ENCODE measurements around the gene ACER1. TPM values are rescaled to one million over a fixed set of nuclear protein-coding genes. Genes with fewer than 3 reads are reported as not detected.

The ACER1 gene
- polyA plus RNA-seq, 1 of the 3 experiments (the other 2 are of a cell fraction): not detected

GRCh38 chr19:6258812-6259311, 74.5 kb downstream of the ACER1 start:
- WGBS (ENCODE audit: low lambda C conversion rate): 94% methylated on average over 13 of the region's 15 CpGs
- Histone ChIP-seq H3F3A (replicated peaks; ENCODE audit: insufficient read depth) (no peaks in the 10 kb centered on the region), H4K20me1 (ENCODE audit: insufficient read depth) (peaks cover 32% of the 10 kb centered on the region), H3K27me3 (ENCODE audit: insufficient read depth) (no peaks in the 10 kb centered on the region), H2AFZ (ENCODE audit: low read depth) (no peak overlapping the region), H3K4me2 (no peak overlapping the region), H3K9ac (no peak overlapping the region), H3K9me2 (no peaks in the 10 kb centered on the region), H3K36me3 (replicated peaks in 1 of 2; ENCODE audit: control insufficient read depth in 1 of 2, insufficient read depth in 2 of 2, low read length in 1 of 2) (peaks cover 9 to 36% of the 10 kb centered on the region in 2 experiments), H3K27ac (ENCODE audit: low read depth in 2 of 2, low read length in 1 of 2) (no peak overlapping the region), H3K79me2 (ENCODE audit: insufficient read depth) (peaks cover 70% of the 10 kb centered on the region), H3K4me3 (ENCODE audit: low read depth in 2 of 2, low read length in 1 of 2) (no peak overlapping the region), H3K4me1 (ENCODE audit: control insufficient read depth in 1 of 2, insufficient read depth in 2 of 2, low read depth in 1 of 2, low read length in 1 of 2) (peaks cover 0 to 3% of the 10 kb centered on the region in 2 experiments; a peak in 1 of 4 replicates), H3K9me3 (no peaks in the 10 kb centered on the region)
- no peak for DNase-seq
- POLR2A ChIA-PET: no interaction called here
- TF ChIP-seq GABPA (IDR thresholded peaks at IDR 0.05; ENCODE audit: low read depth) (no peak), ELF1 (IDR thresholded peaks at IDR 0.05) (no peak), REST (IDR thresholded peaks at IDR 0.05; ENCODE audit: low read depth, low read length) (no peak), YY1 (IDR thresholded peaks at IDR 0.05; ENCODE audit: low read depth) (no peak), JUND (IDR thresholded peaks at IDR 0.05) (no peak), RCOR1 (IDR thresholded peaks at IDR 0.05; ENCODE audit: low read length) (no peak), CTCF (IDR thresholded peaks at IDR 0.05) (no peak), IRF3 (IDR thresholded peaks at IDR 0.05; ENCODE audit: low read depth, low read length) (no peak), CHD2 (IDR thresholded peaks at IDR 0.05; ENCODE audit: low read length, partially characterized antibody) (no peak), TEAD4 (IDR thresholded peaks at IDR 0.05; ENCODE audit: borderline replicate concordance, insufficient read depth) (no peak), SIN3A (IDR thresholded peaks at IDR 0.05; ENCODE audit: borderline replicate concordance, low read depth, low read length) (no peak), NRF1 (IDR thresholded peaks at IDR 0.05; ENCODE audit: low read depth, low read length) (no peak), SMC3 (IDR thresholded peaks at IDR 0.05; ENCODE audit: low read depth, low read length) (no peak), EP300 (IDR thresholded peaks at IDR 0.05; ENCODE audit: borderline replicate concordance in 1 of 2, low read depth in 1 of 2, low read length in 1 of 2) (no peak), RXRA (IDR thresholded peaks at IDR 0.05; ENCODE audit: borderline replicate concordance, low read depth) (no peak), RAD21 (IDR thresholded peaks at IDR 0.05; ENCODE audit: low read length) (no peak), FOXJ3 (CRISPR knock-in tag; IDR thresholded peaks at IDR 0.05) (no peak)
- TF ChIP-seq, protein P1, sequence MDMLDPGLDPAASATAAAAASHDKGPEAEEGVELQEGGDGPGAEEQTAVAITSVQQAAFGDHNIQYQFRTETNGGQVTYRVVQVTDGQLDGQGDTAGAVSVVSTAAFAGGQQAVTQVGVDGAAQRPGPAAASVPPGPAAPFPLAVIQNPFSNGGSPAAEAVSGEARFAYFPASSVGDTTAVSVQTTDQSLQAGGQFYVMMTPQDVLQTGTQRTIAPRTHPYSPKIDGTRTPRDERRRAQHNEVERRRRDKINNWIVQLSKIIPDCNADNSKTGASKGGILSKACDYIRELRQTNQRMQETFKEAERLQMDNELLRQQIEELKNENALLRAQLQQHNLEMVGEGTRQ (IDR thresholded peaks at IDR 0.05; ENCODE audit: borderline replicate concordance, low read depth, low read length): no peak
- CTCF ChIA-PET: interaction anchor here (0.6 to 3.3 kb wide), 4 partner anchors 9 to 123 kb away, joined by 3 to 16 read pairs (median 4); partner anchors contain the start of gene ACSBG2

Measured in SK-N-SH (cell line).